ENCODE results near the gene PSME2.

Gene PSME2

GRCh38 chr14:24186831-24187538 lies 40.6 kb upstream of the PSME2 start:
- CTCF ChIA-PET = interaction anchor here (0.6 to 3.0 kb wide), 2 partner anchors 26 to 211 kb away, joined by 3 to 12 read pairs; partner anchors contain the start of gene IRF9
- no peak for TF ChIP-seq KLF7 (tag by site-specific recombination; IDR thresholded peaks at IDR 0.05; ENCODE audit: borderline replicate concordance)
- Histone ChIP-seq H3K4me1 (ENCODE audit: control insufficient read depth, insufficient read depth, low read length) (peaks cover 7% of the 10 kb centered on the region; the same call in 1 of the 2 replicates), H3K9me3 (ENCODE audit: control insufficient read depth, insufficient read depth, low read depth, low read length) (no peaks in the 10 kb centered on the region), H3K4me3 (ENCODE audit: low read depth, low read length) (no peak overlapping the region), H3K27ac (ENCODE audit: extremely low read depth, low read depth, low read length) (no peak overlapping the region), H3K36me3 (ENCODE audit: control insufficient read depth in 2 of 2, insufficient read depth in 1 of 2, low read length in 2 of 2) (peaks cover 5 to 81% of the 10 kb centered on the region in 2 experiments)
- POLR2A ChIA-PET = interaction anchor here (1.0 to 2.0 kb wide), 2 partner anchors 8 to 27 kb away, joined by 4 to 5 read pairs; partner anchors contain the start of genes CHMP4A and TM9SF1

GRCh38 chr14:24185741-24186140 lies 39.3 kb upstream of the PSME2 start:
- CTCF ChIA-PET = interaction anchor here (0.6 to 2.2 kb wide), 3 partner anchors 24 to 111 kb away, joined by 3 to 8 read pairs (median 5); partner anchors contain the start of gene IRF9
- peaks cover 7% of the 10 kb centered on the region; the same call in 1 of the 2 replicates for H3K4me1 ChIP-seq (ENCODE audit: control insufficient read depth, insufficient read depth, low read length)
- peaks cover 0 to 83% of the 10 kb centered on the region in 2 experiments; a peak in 2 of 3 replicates for H3K36me3 ChIP-seq (ENCODE audit: control insufficient read depth in 2 of 2, insufficient read depth in 1 of 2, low read length in 2 of 2)
- POLR2A ChIA-PET = interaction anchor here (0.7 to 1.0 kb wide), 2 partner anchors 10 to 15 kb away, joined by 4 to 8 read pairs; no protein-coding TSS in a partner anchor
- H3K4me3 ChIP-seq (ENCODE audit: low read depth, low read length) = no peak overlapping the region
- no peaks in the 10 kb centered on the region for H3K9me3 ChIP-seq (ENCODE audit: control insufficient read depth, insufficient read depth, low read depth, low read length)
- TF ChIP-seq MYNN (tag by site-specific recombination; IDR thresholded peaks at IDR 0.05; ENCODE audit: borderline replicate concordance) (no peak), KLF7 (tag by site-specific recombination; IDR thresholded peaks at IDR 0.05; ENCODE audit: borderline replicate concordance) (no peak), HOXA7 (CRISPR knock-in tag; IDR thresholded peaks at IDR 0.05; ENCODE audit: borderline replicate concordance) (no peak), ZNF394 (tag by site-specific recombination; IDR thresholded peaks at IDR 0.05; ENCODE audit: borderline replicate concordance) (no peak), ZNF398 (tag by site-specific recombination; IDR thresholded peaks at IDR 0.05) (no peak), ZNF350 (tag by site-specific recombination; IDR thresholded peaks at IDR 0.05) (no peak), SALL2 (tag by site-specific recombination; IDR thresholded peaks at IDR 0.05; ENCODE audit: borderline replicate concordance) (no peak), ZNF792 (tag by site-specific recombination; IDR thresholded peaks at IDR 0.05) (no peak), ZNF560 (tag by site-specific recombination; IDR thresholded peaks at IDR 0.05; ENCODE audit: borderline replicate concordance) (no peak), AEBP2 (tag by site-specific recombination; IDR thresholded peaks at IDR 0.05; ENCODE audit: borderline replicate concordance) (no peak), MZF1 (tag by site-specific recombination; IDR thresholded peaks at IDR 0.05; ENCODE audit: borderline replicate concordance) (no peak), ZNF10 (tag by site-specific recombination; IDR thresholded peaks at IDR 0.05) (no peak), ZNF704 (tag by site-specific recombination; IDR thresholded peaks at IDR 0.05) (no peak), EGR2 (tag by site-specific recombination; IDR thresholded peaks at IDR 0.05; ENCODE audit: low read depth) (no peak), ZNF555 (tag by site-specific recombination; conservative IDR thresholded peaks at IDR 0.05) (no peak), ZNF292 (tag by site-specific recombination; IDR thresholded peaks at IDR 0.05; ENCODE audit: borderline replicate concordance, low read depth) (no peak), ZNF248 (tag by site-specific recombination; IDR thresholded peaks at IDR 0.05) (no peak), ZSCAN18 (tag by site-specific recombination; IDR thresholded peaks at IDR 0.05) (no peak), BCL6B (tag by site-specific recombination; IDR thresholded peaks at IDR 0.05) (no peak)
- no peak overlapping the region for H3K27ac ChIP-seq (ENCODE audit: extremely low read depth, low read depth, low read length)
